ENCODE results near the gene TBC1D7.

- no peak for TF ChIP-seq CTCF (IDR thresholded peaks at IDR 0.05; ENCODE audit: insufficient read depth, low read length, poor library complexity, severe bottlenecking)
- no peak for TF ChIP-seq EZH2phosphoT487 (conservative IDR thresholded peaks at IDR 0.05; ENCODE audit: low read length)
Measured at GRCh38 chr6:13273202-13273930, 55.0 kb downstream of the TBC1D7 start.

Measured in SU-DHL-6 (cell line).